ENCODE results near the gene CWH43.
"Not testable (repeated sequence)": the region's sequence is repeated elsewhere in the genome, so short reads cannot be mapped to it uniquely, and the experiment has no call there.

Gene CWH43

GRCh38 chr4:48985976-48986653 is at the start of gene CWH43:
CWH43 (plus strand) TSS chr4:48986275; CDS start chr4:48986430, 155 bp downstream.
- no peak for FAIRE-seq

GRCh38 chr4:48937033-48937432 is 49.0 kb upstream of the CWH43 start:
- no peak for FAIRE-seq

- FAIRE-seq = no peak
Measured at GRCh38 chr4:48938831-48939230, 47.2 kb upstream of the CWH43 start.

GRCh38 chr4:48939785-48940184 is 46.3 kb upstream of the CWH43 start:
- no peak for FAIRE-seq

GRCh38 chr4:48943387-48943786 is 42.7 kb upstream of the CWH43 start:
- no peak for FAIRE-seq

- FAIRE-seq = no peak
Measured at GRCh38 chr4:48944252-48944651, 41.8 kb upstream of the CWH43 start.

GRCh38 chr4:48944756-48945241 is 41.3 kb upstream of the CWH43 start:
- no peak for FAIRE-seq

GRCh38 chr4:48945981-48946380 is 40.1 kb upstream of the CWH43 start:
- peak; percentile 17 for FAIRE-seq

GRCh38 chr4:48947731-48948130 is 38.3 kb upstream of the CWH43 start:
- no peak for FAIRE-seq

- FAIRE-seq = no peak
Measured at GRCh38 chr4:48949086-48949485, 37.0 kb upstream of the CWH43 start.

GRCh38 chr4:48949518-48950219 is 36.4 kb upstream of the CWH43 start:
- no peak for FAIRE-seq

GRCh38 chr4:48954314-48954713 is 31.8 kb upstream of the CWH43 start:
- FAIRE-seq = no peak

- not testable (repeated sequence) for FAIRE-seq
Measured at GRCh38 chr4:48957366-48957765, 28.7 kb upstream of the CWH43 start.

- FAIRE-seq = no peak
Measured at GRCh38 chr4:48958582-48958981, 27.5 kb upstream of the CWH43 start.

GRCh38 chr4:48960988-48961635 is 25.0 kb upstream of the CWH43 start:
- no peak for FAIRE-seq

- FAIRE-seq = no peak
Measured at GRCh38 chr4:48962636-48963035, 23.4 kb upstream of the CWH43 start.

GRCh38 chr4:48963042-48963679 is 22.9 kb upstream of the CWH43 start:
- FAIRE-seq = peak; percentile 97

GRCh38 chr4:48967101-48967500 is 19.0 kb upstream of the CWH43 start:
- no peak for FAIRE-seq

GRCh38 chr4:48967631-48968030 is 18.4 kb upstream of the CWH43 start:
- no peak for FAIRE-seq

GRCh38 chr4:48968814-48969213 is 17.3 kb upstream of the CWH43 start:
- FAIRE-seq = no peak

- FAIRE-seq = no peak
Measured at GRCh38 chr4:48970471-48970921, 15.6 kb upstream of the CWH43 start.

- no peak for FAIRE-seq
Measured at GRCh38 chr4:48974979-48975640, 11.0 kb upstream of the CWH43 start.

- no peak for FAIRE-seq
Measured at GRCh38 chr4:48976041-48976440, 10.0 kb upstream of the CWH43 start.
